Ureter (tissue), 1 donor: ENCODE data around the gene CNRIP1. TPM values are rescaled to one million over a fixed set of nuclear protein-coding genes. Genes with fewer than 3 reads are reported as not detected.
"Not testable (repeated sequence)": the region's sequence is repeated elsewhere in the genome, so short reads cannot be mapped to it uniquely, and the experiment has no call there.

Source experiments
- DNase-seq: peaks from one replicate; pipeline ENCODE4 v3.0.0-alpha.2; 2020; ENCODE audit warnings: low spot score
- total RNA-seq: library from RNA; stranded (reverse); gene quantifications from one replicate; pipeline ENCODE4 v1.2.4, GENCODE V29; 2023
- donor health status: DM: yes; HTN: yes; CAD: no.

The CNRIP1 gene
- total RNA-seq, 1 donor from 2014 or later: 16.2 TPM

DNA sequence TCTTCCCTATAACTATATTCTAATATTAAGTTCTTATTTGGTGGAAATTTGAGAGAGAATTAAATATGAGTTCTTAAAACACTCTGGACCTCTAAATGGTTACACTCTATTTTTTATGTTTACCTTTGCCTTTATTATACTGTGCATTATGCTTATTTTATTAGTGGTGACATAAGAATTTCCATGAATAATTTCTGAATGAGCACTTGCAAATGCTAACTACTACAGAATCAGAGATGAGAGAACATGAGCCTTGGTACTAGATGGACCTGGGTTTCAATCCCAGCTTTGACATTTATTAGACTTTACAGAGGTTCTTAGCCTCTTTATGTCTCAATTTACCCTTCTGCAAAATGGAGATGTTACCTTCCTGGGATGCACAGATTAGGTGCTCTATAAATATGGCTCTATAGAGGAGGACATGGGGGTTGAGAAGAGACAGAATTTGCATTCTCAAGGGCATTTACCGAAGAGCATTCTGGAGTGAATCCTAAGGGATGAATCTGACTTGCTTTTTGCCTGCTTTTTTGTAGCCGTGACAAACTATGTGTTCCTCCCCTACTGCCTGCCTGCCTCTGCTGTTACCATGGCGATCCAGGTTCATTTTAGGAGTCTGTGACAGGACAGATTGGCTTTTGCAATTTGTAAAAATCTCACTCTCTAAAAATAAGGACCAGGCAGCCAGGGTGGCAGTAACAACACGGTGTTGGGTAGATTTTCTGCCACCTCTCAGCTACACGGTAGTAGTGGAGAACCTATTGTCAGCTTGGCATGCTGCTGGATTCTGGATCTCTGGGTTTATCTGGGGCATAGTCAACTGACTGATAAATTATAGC, 20.7 kb upstream of the CNRIP1 start:
- DNase-seq: no peak

DNA sequence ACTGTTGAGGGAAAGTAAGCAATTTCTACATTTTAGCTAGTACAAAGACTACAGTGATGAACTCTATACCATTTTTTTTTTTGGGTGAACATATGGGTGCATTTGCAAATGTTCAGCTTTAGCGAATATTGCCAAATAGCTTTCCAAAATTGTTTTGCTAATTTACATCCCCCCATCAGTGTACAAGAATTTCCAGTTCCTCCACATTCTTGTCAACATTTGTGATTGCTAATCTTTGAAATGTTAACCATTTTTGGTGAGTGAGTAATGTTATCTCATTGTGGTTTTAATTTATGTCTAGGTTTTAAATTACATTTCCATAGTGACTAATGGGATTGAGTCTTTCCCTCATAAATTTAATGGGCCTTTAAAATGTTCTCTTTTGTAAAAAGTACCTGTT, 16.4 kb upstream of the CNRIP1 start:
- DNase-seq: no peak

DNA sequence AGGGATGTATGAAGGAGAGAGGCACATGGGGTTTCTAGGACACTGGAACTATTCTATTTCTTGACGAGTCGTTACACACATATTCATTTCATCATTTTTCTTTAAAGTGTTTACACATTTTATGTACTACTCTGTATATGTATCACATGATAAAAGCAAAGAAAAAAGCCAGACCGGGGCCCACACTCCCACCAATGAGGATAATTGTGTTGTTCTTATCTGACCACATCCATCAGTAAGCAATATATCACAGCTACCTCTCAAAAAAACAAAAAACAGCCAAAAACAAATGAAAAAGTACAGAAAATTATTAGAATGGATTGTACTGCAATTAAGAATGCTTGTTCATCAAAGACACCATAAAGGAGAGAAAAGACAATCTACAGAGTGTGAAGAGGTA, 14.2 kb upstream of the CNRIP1 start:
- DNase-seq: no peak

DNA sequence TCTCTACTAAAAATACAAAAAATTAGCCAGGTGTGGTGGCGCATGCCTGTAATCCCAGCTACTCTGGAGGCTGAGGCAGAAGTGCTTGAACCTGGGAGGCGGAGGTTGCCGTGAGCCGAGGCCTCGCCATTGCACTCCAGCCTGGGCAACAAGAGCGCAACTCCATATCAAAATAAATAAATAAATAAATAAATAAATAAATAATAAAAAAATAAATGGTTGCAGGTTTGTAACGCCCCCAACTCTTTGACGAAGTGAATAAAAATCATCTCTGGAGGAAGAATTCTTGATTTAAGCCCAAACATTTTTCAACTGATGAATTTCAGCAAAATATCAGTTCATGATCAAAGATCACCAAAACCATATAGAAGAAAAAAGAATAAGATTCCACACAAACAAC, 13.3 kb upstream of the CNRIP1 start:
- DNase-seq: no peak

DNA sequence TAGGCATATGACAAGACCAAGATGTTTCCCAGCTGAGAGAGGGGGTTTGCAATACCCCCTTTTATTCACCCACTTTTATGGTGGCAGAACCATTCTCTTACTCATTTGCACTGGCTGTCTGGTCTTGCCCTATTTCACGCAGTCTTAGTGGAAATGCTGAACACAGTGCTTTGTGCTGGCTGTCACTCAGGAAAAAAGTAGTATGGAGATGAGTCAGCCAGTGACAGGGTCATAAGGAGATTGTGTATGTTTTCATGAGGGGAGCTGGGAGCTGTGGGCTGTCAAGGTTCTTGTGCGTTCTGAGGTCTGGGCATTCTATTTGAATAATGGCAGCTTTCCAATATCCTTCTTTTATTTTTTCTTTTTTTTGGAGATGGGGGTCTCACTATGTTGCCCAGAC, 10.9 kb upstream of the CNRIP1 start:
- no peak for DNase-seq

DNA sequence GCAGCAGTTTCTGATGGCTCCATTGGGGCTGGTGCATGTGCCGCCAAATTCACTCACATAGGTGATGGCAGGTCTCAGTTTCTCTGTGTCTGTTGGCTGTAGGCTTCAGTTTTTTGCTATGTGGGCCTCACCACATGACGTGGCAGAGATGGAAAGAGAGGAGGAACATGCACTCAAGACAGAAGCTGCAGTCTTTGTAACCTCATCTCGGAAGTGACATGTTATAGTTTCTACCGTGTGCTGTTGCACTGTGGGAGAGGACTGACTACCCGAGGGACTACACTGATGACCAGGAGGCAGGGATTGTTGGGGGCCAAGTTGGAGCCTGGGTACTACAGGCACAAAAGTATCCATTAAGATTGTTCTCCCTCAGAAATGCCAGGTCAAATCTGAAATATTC, 9.2 kb upstream of the CNRIP1 start:
- no peak for DNase-seq

DNA sequence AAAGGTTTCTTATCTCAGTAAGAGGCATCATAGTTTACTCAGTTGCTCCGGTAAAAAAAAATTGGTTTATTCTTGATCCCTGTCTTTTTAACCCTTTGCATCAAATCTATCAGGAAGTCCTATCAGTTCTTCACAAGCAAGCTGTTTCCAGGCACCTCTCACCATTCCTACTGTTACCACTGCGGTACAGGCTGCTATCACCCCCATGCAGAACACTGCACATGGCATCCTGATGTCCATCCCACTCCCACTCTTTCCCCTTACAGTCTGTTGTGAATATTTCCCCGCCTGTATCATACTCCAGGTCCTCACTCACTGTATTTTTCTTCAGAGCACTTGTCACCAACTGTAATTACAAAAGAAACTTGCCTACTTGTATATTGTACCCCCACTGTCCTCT, 5.3 kb upstream of the CNRIP1 start:
- no peak for DNase-seq

DNA sequence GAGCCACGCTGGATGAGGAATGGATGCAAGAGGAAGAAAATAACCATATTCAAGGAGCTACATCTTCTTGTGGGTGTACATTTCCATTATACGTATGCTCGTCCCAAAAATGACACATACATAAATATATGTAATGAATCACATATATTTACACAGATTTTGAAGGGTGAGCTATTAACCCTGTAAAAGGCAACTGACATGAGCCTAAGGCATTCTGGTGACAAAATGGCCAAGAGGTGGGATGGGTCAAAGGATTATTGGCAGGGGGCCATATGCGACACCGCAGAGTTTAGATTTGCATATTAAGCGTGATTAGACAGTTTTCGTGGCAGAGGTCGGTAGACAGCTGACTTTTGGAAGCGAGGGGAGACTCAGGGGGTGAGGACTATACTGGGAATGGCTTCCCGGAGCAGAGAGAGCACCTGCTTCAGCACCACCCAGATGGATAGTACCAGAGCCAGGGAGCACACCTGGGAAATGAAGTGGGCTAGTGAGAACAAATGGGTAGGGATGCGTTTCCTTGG, 431 bp upstream of the CNRIP1 start:
- DNase-seq: no peak

DNA sequence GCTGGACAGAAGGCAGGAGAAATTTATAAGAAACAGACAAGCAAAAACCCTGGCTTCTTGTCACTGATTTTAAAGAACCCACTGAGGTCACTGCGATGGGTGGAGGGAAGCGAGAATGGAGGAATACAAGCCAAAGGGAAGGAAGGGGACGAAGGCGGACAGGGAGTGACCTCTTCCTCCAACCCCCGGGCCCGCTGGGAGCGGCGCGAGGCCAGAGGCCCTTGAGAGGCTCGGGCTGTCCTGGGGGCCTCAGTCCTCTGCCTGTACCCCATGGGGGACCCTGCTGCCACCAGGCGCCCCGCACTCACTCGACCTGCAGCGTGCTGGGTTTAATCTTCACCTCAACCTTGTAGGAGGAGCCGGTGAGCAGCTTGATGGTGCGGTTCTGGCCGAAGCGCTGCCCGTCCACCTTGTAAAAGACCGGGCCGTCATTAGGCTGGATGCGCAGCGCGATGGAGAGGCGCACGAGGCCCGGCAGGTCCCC, 793 bp downstream of the CNRIP1 start:
- no peak for DNase-seq

DNA sequence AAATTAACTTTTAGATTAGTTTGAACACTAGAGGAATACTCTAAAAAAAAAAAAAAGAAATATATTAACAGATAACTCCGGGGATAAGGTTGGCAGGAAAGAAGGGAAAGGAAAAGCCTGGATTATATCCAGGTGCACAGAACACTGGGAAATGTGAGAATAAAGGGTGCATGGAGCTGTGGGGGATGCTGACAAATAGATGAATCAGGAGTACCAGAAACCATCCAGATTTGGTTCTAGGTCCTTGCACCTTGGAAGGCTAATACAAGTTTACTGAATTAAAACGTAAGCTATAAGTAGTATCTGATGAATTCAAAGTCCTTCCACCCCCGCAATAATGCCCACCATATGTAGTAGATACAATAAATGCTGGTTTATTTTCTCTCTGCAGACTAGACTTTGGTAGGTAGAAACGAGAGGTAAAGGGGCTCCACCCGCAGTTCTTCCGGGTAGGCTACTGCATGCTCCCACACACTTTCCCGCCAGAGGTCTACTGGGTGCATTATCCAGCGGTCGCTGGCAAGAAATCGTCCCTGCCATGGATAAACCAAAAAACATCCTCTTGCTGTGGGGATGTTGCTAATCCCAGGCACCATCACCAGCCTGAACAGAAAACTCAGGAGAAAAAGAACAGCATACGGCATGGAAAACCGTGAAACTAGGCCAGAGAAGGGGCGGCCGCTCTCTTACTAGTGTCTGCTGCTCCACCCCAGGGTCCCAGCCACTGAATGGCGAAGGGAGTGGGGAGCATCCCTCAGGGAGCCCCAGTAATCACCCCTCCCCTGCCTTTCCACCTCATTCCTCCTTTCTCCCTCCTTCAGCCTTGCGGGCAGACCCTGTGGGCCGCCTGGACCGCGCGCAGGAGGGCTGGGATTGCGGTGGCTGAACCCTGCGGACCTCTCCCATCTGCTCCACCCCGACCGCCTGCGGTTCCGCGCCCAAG, 1.5 kb downstream of the CNRIP1 start:
- DNase-seq: no peak

DNA sequence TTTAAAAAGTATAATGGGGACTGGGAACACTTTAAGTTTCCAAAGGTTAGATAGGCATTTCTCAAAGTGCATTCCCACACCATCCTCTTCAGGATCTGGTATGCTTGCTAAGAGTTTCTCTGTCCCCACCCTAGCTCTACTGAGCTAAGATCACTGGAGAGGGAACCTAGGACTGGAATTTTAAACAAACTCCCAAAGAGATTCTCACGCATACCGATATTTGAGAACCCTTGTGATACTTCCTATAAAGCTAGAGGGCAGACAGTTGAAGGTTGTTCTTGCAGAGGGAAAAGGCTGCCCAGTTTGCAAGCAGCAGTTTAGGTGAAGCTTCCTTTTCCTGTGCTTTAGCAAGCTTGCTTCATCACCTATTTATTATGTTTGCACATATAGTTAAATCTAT, 3.6 kb downstream of the CNRIP1 start:
- DNase-seq: no peak

DNA sequence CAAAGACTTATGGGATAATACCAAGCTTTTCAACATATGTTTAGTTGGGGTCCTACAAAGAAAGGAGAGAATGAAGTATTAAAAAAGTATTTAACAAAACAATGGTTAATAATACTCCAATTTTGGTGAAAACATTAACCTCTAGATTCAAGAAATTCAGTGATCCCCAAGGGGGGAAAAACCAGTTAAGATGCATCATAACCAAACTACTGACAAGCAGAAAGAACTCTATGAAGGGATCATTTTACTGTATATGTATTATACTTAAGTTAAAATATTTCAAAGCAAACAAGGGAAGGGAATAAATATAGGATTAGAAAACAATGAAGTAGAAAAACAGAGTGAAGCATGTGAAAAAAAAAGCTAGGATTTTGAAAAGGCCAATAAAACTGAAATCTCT, 8.7 kb downstream of the CNRIP1 start:
- DNase-seq: no peak

DNA sequence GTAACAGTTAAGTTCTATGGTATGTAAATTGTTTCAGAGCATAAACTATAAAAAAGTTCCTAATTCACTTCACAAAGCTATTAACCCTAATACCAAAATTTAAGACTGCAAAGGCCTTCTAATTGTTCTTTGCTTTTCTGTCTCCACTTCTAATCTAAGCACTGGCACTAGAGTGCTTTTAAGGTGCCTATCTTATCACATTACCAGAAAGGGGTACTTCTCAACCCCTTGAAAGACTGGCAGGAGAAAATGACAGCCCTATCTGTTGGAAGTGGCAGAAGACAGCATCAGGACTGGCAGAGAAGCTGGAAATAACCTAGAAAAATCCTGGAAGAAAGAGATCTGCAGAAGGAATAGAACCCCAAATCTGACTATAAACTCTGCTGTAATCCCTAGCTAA, 10.3 kb downstream of the CNRIP1 start:
- no peak for DNase-seq

DNA sequence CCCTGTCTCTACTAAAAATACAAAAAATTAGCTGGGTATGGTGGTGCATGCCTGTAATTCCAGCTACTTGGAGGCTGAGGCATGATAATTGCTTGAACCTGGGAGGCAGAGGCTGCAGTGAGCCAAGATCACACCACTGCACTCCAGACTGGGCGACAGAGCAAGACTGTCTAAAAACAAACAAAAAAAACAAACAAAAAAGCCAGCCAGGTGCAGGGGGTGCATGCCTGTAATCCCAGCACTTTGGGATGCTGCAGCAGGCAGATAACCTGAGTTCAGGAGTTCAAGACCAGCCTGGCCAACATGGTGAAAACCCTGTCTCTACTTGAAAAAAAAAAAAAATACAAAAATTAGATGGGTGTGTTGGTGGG, 15.9 kb downstream of the CNRIP1 start:
- DNase-seq: not testable (repeated sequence)

DNA sequence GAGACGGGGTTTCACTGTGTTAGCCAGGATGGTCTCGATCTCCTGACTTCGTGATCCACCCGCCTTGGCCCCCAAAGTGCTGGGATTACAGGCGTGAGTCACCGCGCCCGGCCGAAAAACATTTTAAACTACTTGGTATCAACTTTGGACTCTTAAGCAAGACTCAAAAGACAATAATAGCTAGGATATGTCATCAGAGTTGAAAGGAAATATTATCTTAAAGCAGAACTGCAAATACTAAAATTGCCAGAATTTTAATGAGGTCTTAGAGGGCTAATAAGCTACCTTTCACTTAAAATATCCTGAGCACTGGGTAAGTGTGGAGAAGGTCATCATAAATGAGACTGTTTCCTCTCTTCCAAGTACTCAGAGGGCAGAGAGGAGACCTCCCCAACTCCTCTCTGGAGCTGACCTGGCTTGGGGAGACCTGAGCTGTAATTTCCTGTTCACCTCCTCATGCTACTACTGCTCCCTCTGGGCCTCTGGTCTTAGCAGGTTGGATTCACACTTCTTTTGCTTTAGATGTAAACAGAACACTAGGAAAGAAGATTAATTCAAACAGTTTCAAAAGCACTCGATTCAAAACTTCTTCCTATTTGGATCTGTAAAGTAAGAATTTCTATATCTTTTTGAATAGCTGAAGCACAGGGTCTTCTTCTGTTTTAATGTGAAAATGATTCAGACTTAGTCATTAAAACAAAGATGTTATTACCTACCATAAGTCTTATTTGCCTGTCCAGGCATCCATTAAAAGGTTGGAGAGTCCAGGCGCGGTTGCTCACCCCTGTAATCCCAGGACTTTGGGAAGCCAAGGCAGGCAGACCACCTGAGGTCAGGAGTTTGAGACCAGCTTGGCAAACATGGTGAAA, 16.5 kb downstream of the CNRIP1 start:
- no peak for DNase-seq

DNA sequence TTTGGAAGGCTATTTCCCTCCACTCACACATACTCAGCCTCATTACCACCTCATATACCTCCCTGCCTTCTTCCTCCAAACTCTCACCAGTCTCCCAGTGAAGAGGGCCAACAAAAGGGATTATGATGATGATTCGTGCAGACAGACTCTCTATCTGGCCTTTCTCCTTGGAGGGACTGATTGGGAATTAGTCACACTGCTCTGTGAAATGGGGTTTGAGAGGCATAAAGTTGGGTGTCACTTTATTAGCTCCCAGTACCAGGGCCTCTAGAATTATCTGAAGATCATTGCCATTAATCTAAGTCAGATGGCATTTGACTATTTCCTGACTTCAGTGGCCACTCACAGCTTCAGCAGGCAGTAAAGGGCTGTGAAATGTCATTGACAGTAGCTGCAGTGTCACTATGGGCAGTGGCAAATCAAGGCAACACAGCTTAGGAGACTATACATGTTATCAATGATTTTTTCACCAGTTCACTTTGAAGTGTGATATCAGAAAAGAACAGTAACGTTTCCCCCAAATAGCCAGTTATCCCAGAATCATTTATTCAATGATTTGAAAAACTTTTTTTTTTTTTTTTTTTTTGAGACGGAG, 17.4 kb downstream of the CNRIP1 start:
- no peak for DNase-seq

DNA sequence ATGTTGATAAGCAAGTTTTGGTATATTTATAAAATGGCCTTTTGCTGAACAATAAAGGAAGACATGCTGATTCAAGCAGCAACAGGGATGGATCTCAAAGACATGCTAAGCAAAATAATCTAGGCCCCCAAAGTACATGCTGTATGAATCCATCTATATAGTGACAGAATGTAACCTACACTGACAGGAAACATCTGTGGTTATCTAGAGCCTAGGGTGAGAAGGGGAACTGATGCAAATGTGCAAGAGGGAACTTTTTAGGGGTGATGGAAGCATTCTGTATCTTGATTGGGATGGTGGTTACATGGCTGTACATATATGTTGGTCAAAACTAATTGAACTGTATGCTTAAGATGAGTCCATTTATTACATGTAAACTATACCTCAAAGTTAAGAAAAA, 24.2 kb downstream of the CNRIP1 start:
- no peak for DNase-seq

DNA sequence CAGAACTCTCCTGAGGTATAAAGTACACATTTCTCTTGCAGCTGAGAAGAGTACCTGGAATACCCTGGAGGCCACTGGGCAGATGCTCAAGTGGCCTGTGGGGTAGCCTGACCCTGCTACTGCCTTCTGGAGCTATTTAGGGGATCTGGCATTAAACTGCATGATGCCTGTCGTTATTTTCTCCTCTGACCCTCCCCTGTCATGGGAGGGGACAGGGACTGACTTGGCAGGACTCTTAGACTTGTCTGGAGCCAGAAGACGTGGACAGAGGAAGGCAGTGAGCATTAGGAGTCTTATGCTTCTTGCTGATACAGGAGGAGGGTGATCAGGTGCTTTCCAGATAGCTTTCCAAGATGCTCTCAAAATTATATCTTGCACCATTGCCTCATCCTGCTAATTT, 24.8 kb downstream of the CNRIP1 start:
- no peak for DNase-seq

DNA sequence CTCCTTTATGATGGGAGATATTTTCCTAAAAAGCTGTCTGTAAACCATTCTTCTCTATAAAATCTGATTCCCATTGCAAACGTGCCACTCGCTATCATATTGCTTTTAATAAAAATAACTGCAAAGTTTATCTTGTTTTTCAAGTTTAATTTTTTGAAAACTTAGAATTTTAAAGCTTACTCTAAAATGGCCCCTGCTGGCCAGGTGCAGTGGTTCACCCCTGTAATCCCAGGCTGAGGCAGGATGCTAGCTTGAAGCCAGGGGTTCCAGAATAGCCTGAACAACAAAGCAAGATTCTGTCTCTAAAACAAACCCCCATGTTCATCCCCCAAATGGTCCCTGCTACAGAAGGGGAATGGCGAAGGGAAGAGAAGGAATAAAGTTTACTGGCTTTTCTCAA, 25.6 kb downstream of the CNRIP1 start:
- DNase-seq: no peak

DNA sequence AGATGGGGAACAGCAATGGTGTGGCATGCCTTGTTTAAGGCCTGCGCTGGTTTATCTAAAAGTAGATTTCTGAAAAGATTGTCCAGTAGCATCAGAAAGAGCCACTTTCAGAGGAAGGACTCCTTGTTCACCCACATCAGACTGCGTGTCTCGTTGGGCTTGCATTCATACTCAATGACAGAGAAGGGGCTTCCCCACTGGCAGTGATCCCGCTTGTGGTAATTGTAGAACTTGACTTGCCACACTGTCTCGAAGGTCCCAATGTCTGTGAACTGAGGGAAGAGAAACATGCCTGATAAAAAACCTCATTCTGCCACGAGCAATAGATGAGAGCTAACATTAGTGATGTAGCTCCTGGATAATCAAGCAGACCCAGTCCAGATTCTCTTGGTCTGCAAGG, 26.0 kb downstream of the CNRIP1 start:
- no peak for DNase-seq

DNA sequence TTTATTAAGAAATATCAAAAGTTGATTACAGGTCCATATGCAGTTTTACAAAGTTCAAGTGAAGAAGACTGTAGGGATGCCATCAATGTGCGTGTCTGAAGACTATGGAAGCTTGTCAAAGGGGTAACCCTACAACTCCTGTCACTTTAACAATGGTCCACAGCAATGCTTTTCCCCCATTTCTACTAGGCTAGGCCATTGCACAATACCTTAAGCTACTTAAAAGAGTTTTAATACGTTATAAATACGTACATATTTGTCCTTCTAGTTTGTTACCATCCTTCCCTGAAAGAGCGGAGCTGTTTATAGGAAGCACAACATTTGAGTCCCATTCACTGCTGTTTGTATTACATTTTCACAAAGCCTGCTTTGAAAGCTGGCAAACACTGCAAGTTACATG, 26.7 kb downstream of the CNRIP1 start:
- no peak for DNase-seq
